Activated CD8-positive, alpha-beta memory T cell treated with anti-CD3 and anti-CD28 coated beads for 48 hours (primary cell): Measurements from ENCODE around the gene LDAH.

ENCODE experiments used
- DNase-seq, 3 experiments: peaks; one replicate each; pipeline ENCODE4 v3.0.0-alpha.2; 2020; ENCODE audit warnings: low read depth in 2 of 3, low spot score in 2 of 3

Gene LDAH

DNA sequence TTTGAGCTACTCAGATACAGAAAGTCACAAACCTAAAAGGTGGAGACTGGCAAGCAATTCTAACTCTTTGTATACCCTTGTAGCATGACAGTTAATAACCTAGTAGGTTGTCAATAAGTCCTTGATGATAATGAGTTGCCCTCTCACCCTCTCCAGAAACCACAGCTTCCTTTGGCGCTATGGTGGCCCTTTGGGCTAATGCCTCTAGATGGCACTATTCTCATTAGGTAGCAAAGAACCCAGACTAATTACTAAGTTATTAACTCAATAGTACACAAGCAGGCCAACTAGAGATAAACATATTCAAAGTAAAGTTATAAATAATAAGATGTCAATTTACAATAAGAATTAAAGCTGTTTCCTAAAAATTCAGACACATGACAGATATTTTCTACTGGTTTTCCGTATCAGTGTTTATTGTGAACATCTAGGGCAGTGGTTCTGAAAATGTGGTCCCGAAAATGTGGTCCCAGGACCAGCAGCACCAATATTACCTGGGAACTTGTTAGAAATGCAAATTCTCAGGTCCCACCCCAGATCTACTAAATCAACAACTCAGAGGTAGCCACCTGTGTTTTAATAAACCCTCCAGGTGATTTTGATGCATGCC, 41.1 kb downstream of the LDAH start:
- no peak for DNase-seq

DNA sequence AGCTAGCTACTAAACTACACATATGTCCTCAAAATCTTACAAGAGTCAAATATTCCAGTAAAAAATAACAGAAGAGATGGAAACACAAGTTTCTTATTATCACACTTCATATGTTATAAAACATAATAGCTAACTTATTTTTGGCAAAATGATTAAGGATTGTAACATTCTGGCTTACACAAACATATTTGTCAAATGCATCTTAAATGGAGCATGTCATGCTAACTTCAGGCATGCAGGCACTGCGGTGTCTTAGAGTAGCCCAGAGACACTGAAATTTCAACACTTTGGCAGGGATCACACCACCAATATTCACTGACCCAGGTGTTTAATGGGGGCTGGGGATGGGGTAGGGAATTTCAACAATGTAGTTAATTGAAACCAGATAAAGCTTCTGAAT, 51.6 kb downstream of the LDAH start:
- DNase-seq = no peak

DNA sequence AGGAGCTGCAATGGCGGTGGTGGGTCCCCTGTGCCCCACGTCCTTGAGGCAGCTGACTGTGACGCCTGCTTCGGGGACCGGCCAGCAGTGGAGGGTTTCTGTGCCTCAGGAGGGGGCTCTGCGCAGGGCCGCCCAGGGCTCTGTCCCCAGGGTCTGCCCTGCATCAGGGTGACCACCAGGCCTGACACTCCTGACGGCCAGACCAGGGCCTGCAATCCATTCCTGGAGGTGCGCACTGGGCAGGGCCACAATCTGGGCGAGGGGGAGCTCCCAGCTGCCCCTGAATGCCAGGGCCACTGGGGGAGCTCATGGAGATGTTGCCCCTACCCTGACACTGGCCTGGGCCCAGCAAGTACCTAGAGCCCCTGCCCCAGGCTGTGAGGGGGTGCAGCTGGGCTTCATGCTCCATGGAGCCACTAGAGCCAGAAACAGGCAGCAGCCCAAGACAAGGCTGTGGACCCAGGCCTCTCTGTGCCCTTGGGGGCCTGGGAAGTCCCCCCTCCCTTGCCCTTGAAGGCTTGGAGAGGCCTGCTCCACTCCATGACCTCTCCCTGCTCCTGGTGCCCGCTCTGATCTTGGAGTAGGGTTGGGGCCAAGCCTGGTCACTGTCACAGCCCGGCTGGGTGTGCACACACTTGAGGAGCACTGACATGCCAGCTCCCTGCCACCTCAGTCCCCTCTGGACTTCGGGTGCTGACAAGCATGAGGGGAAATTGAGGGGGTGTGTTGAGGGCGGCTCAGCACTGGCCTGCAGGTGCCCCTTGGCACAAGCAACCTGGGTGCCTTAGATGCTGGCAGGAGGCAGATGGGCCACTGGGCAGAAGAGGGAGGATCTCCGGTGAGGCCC, 55.9 kb downstream of the LDAH start:
- no peak for DNase-seq

DNA sequence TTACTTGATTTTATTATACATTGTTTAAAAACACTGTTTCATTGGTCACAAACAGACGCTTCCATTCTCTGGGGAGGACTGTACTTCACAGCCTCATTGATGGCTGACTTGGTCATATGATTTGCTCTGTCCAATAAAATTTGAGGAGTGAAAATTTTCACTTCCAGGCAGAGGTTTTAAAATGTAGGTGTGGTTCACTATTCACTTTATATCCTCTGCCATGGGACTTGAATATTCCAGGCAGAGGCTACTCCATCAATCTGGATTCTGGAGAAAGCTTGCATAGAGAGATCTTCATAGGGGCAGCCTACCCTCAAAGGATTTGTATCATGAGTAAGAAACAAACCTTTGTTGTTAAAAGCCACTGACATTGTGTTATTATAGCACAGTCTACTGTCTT, 56.7 kb downstream of the LDAH start:
- DNase-seq = no peak

GRCh38 chr2:20762945-20763683, 59.8 kb downstream of the LDAH start:
- DNase-seq = no peak

DNA sequence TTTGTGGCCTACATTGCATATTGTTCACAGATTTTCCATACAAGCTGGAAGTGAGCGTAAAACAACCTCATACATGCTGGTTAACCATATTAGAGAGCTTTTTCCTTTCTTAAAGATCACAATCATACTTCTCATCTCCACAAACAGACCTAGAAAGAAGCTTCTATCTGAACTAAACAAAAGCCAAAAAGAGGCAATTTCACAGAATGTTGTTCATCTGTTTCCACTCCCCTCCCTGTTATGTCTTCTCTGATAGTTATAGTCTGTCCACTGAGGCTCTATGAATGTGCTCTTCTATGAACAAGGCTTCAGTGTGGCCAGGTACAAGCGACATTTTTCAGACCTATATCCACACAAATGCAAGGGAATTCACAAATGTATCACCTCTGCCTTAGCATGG, 63.4 kb downstream of the LDAH start:
- no peak for DNase-seq

DNA sequence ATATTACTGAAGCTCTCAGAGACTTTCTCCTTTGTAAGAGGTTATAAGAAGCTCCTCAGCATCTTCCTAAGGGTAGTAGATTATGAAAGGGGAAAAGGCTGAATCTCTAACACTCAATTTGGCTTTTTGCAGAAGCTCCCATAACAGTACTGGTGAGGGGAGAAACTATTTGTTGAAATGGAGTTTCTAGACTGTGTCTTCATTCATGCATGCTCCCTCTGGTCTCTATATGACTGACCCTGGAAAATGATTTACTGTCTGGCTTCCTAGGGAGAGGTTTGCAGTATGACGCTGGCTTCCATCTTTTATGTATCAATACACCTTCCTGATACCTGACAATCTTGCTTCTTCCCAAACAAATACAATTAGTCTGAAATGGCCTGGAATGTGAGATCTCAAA, 63.9 kb downstream of the LDAH start:
- no peak for DNase-seq

- no peak for DNase-seq
Observed at GRCh38 chr2:20757405-20758090, 65.4 kb downstream of the LDAH start.

DNA sequence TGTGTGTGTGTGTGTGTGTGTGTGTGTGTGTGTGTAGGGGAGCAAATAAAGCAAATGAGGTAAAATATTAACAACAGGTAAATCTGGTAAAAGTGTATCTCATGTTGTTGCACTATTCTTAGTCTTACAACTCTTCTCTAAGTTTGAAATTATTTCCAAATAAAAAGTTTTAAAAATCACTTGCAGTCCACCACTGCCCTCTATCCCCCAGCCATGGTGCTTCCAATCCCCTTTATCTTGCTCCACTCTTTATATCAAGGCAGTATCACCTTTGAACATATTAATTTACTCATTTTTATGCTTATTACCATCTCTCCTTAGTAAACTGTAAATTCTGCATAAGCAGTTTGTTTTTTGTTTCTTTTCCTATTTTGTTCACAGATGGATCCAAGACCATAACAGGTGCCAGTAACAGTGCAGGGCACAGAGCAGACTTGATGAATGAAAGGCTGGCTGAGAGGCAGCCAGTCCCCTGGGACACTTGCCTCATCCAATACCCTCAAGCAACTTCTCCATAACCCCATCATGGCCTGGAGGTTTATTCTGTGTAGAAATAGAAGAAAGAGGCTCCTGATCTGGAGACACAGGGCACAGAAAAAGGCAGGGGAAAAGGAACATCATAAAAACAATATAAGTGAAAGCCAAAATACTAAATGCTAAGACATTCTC, 67.6 kb downstream of the LDAH start:
- no peak for DNase-seq

DNA sequence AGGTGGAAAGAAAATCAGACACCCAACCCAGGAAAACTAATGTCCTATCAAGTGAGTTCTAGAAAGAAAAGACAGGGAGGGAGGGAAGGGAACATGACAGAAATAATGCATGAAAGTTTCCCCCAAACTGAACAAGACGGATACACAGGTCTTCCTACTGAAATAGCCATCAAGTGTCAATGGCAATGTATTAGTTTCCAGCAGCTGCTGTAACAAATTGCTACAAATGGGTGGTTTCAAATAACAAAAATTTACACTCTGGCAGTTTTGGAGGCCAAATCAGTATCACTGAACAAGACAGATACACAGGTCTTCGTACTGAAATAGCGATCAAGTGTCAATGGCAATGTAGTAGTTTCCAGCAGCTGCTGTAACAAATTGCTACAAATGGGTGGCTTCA, 70.6 kb downstream of the LDAH start:
- no peak for DNase-seq

- no peak for DNase-seq
Observed at GRCh38 chr2:20747317-20747716, 75.6 kb downstream of the LDAH start.

GRCh38 chr2:20745924-20746555, 76.9 kb downstream of the LDAH start:
- DNase-seq = no peak

DNA sequence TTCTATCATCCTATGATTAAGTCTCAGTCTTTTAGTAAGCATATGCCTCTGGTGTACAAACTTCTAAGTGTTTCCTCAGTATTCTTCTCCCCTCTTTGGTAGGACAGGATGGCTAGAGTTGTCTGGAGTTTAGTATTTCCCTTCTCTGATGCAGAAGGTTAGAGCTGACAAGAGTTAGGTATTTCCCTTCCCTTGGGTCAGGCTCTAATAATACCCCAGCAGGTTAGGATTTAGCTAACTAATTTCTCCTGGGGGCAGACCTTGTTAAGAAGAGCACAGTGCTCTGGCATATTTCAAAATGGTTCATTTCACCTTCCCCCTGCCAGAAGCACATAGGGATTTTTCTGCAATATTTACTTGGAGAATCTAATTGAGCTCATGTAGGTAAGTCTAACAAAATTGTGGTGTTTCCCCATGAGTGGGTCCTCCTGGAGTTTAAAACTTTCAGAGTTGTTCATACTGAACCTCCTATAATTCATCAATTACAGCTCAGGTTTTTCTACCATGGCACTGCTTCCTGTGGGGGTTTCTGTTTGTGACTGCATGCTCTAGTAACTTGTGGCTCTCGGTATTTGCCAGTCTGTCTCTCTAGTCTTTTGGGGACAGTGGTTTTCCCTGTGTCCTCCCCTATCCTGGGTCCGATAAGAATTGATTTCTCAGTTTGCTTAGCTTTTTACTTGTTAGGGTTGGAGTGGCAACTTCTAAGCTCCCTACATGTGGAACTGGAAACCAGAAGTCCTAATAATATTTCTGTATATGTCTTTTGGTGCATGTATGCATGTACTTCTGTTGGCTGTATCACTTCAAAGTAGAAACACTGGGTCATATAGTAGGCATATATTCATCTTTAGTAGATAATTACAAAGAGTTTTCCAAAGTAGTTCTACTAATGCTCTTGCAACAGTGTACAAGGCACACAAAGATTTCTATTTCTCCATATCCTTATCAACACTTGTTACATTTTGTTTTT, 78.2 kb downstream of the LDAH start:
- DNase-seq = no peak

DNA sequence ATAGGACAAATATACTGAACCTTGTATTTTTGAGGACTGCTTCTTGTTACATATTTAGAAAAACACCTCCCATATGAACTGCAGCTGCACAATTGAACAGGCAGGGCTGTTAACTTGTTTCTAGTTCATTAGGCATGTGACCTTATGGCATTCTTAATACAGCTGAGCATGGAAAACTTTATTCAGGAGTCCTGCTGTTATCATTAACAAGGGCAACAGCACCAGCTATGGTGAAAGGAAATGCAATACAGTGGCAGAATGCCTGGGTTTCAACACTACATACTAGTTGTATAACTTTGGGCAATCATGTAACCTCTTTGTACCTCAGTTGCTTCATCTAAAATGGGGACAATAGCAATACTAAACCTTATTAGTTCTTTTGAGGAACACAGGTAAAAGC, 84.1 kb downstream of the LDAH start:
- DNase-seq = no peak

- no peak for DNase-seq
Observed at GRCh38 chr2:20737505-20737904, 85.4 kb downstream of the LDAH start.

GRCh38 chr2:20728114-20728758, 94.7 kb downstream of the LDAH start:
- no peak for DNase-seq

- DNase-seq = no peak
Observed at GRCh38 chr2:20726913-20727312, 96.0 kb downstream of the LDAH start.

- no peak for DNase-seq
Observed at GRCh38 chr2:20725782-20726181, 97.1 kb downstream of the LDAH start.

GRCh38 chr2:20724500-20725053, 98.3 kb downstream of the LDAH start:
- no peak for DNase-seq
